ENCODE results near the gene SMIM14.

DNA sequence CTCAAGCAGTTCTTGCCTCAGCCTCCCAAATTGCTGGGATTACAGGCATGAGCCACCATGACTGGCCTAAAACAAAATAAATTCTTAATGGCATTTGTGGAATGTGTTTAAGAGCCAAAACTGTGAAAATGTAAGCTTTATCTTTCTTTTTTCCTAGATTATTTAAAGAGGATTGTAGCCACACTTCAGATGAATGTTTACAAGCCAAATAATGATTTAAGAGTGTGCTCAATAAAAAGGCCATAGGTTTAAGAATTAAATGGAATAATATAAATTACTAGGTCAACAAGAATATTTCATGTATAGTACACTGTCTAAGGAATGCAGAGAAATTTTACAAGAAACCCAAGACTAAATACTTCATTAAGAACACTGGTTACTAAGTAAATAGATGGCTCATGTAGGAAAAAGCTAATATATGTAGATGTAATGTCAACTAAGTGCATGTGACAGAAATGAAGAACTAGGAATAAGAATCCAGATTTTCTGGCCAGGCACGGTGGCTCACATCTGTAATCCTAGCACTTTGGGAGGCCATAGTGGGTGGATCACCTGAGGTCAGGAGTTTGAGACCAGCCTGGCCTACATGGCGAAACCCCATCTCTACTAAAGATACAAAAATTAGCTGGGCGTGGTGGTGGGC, 90.1 kb downstream of the SMIM14 start:
- TF ChIP-seq POU2F2 (IDR thresholded peaks at IDR 0.05; ENCODE audit: low read depth, low read length) (no peak), POLR2A (IDR thresholded peaks at IDR 0.05; ENCODE audit: low read depth, low read length) (no peak)
